ENCODE results near the gene BCAP31.
A peak's percentile ranks its signal among the peaks of the same experiment; 100 is the strongest.
"Not testable (repeated sequence)": the region's sequence is repeated elsewhere in the genome, so short reads cannot be mapped to it uniquely, and the experiment has no call there.

Gene BCAP31

GRCh38 chrX:153696100-153696499 lies 28.1 kb downstream of the BCAP31 start:
- Histone ChIP-seq H3K9ac (no peak overlapping the region), H3K27ac (no peak overlapping the region), H3K36me3 (peaks cover 50% of the 10 kb centered on the region), H3K27me3 (peaks cover 49% of the 10 kb centered on the region), H4K20me1 (peaks cover 83% of the 10 kb centered on the region), H3K4me1 (peaks cover 33% of the 10 kb centered on the region), H3K4me2 (no peak overlapping the region), H3K4me3 (no peak overlapping the region), H3K9me3 (no peaks in the 10 kb centered on the region)
- no peak for TF ChIP-seq Cebpa-rat (IDR thresholded peaks at IDR 0.05)

GRCh38 chrX:153694687-153695270 lies 29.4 kb downstream of the BCAP31 start:
- Histone ChIP-seq H3K4me1 (peaks cover 29% of the 10 kb centered on the region), H3K9me3 (peaks cover 12% of the 10 kb centered on the region), H3K4me3 (no peak overlapping the region), H3K27me3 (peaks cover 40% of the 10 kb centered on the region), H3K4me2 (no peak overlapping the region), H3K9ac (no peak overlapping the region), H3K36me3 (peaks cover 39% of the 10 kb centered on the region), H4K20me1 (peaks cover 78% of the 10 kb centered on the region), H3K27ac (no peak overlapping the region)
- TF ChIP-seq Cebpa-rat (IDR thresholded peaks at IDR 0.05): no peak

- peaks cover 77% of the 10 kb centered on the region for H4K20me1 ChIP-seq
Measured at GRCh38 chrX:153694256-153694655, 29.9 kb downstream of the BCAP31 start.

GRCh38 chrX:153693216-153694086 lies 30.7 kb downstream of the BCAP31 start:
- peaks cover 30% of the 10 kb centered on the region for H3K4me1 ChIP-seq
- no peak overlapping the region for H3K4me3 ChIP-seq
- H3K4me2 ChIP-seq: peak overlapping the region; percentile 49; the same call in 1 of the 2 replicates
- peaks cover 36% of the 10 kb centered on the region for H3K27me3 ChIP-seq
- TF ChIP-seq Cebpa-rat (IDR thresholded peaks at IDR 0.05): no peak
- H4K20me1 ChIP-seq: peaks cover 69% of the 10 kb centered on the region
- peaks cover 26% of the 10 kb centered on the region for H3K36me3 ChIP-seq
- no peak overlapping the region for H3K9ac ChIP-seq
- peaks cover 16% of the 10 kb centered on the region for H3K9me3 ChIP-seq
- no peak overlapping the region for H3K27ac ChIP-seq

More at GRCh38 chrX:153694256-153694655, 29.9 kb downstream of the BCAP31 start:
- Histone ChIP-seq H3K9me3 (peaks cover 16% of the 10 kb centered on the region), H3K36me3 (peaks cover 34% of the 10 kb centered on the region), H3K27me3 (peaks cover 39% of the 10 kb centered on the region), H3K4me1 (peaks cover 30% of the 10 kb centered on the region)
- H3K27ac ChIP-seq, H3K4me3 ChIP-seq, H3K9ac ChIP-seq, H3K4me2 ChIP-seq: not testable (repeated sequence)

- TF ChIP-seq Cebpa-rat (IDR thresholded peaks at IDR 0.05): no peak
- H3K4me2 ChIP-seq: peak overlapping the region; percentile 49
- peaks cover 31% of the 10 kb centered on the region for H3K27me3 ChIP-seq
- peaks cover 30% of the 10 kb centered on the region for H3K4me1 ChIP-seq
- H3K27ac ChIP-seq: no peak overlapping the region
- H3K4me3 ChIP-seq: no peak overlapping the region
- peaks cover 16% of the 10 kb centered on the region for H3K9me3 ChIP-seq
- H4K20me1 ChIP-seq: peaks cover 61% of the 10 kb centered on the region
- peaks cover 20% of the 10 kb centered on the region for H3K36me3 ChIP-seq
- H3K9ac ChIP-seq: no peak overlapping the region
Measured at GRCh38 chrX:153692611-153693156, 31.5 kb downstream of the BCAP31 start.

GRCh38 chrX:153692003-153692402 lies 32.2 kb downstream of the BCAP31 start:
- TF ChIP-seq Cebpa-rat (IDR thresholded peaks at IDR 0.05): no peak
- peaks cover 26% of the 10 kb centered on the region for H3K27me3 ChIP-seq
- H3K9ac ChIP-seq: no peak overlapping the region
- peaks cover 54% of the 10 kb centered on the region for H4K20me1 ChIP-seq
- peaks cover 16% of the 10 kb centered on the region for H3K9me3 ChIP-seq
- H3K4me1 ChIP-seq: peaks cover 30% of the 10 kb centered on the region
- no peak overlapping the region for H3K4me3 ChIP-seq
- peak overlapping the region; percentile 49 for H3K4me2 ChIP-seq
- peaks cover 14% of the 10 kb centered on the region for H3K36me3 ChIP-seq
- no peak overlapping the region for H3K27ac ChIP-seq

- not testable (repeated sequence) for H3K36me3 ChIP-seq, H3K27ac ChIP-seq, H3K4me3 ChIP-seq, H3K9ac ChIP-seq
- H3K27me3 ChIP-seq: peaks cover 20% of the 10 kb centered on the region
- peaks cover 21% of the 10 kb centered on the region for H3K9me3 ChIP-seq
- H3K4me2 ChIP-seq: peak overlapping the region; percentile 49; the same call in 1 of the 2 replicates
- H4K20me1 ChIP-seq: peaks cover 46% of the 10 kb centered on the region
- H3K4me1 ChIP-seq: peaks cover 30% of the 10 kb centered on the region
Measured at GRCh38 chrX:153691032-153691827, 33.0 kb downstream of the BCAP31 start.

- no peak for TF ChIP-seq Cebpa-rat (IDR thresholded peaks at IDR 0.05)
- H3K36me3 ChIP-seq: 0 out of 2 replicates have a peak, but pooled peaks cover 3% of the 10 kb centered on the region
- no peak overlapping the region for H3K4me3 ChIP-seq
- H3K4me1 ChIP-seq: peaks cover 30% of the 10 kb centered on the region
- H4K20me1 ChIP-seq: peaks cover 39% of the 10 kb centered on the region
- H3K4me2 ChIP-seq: no peak overlapping the region
- peaks cover 28% of the 10 kb centered on the region for H3K9me3 ChIP-seq
- H3K27ac ChIP-seq: no peak overlapping the region
- no peak overlapping the region for H3K9ac ChIP-seq
- peaks cover 15% of the 10 kb centered on the region for H3K27me3 ChIP-seq
Measured at GRCh38 chrX:153690466-153690865, 33.7 kb downstream of the BCAP31 start.

- Histone ChIP-seq H3K4me1 (peaks cover 30% of the 10 kb centered on the region), H4K20me1 (peaks cover 39% of the 10 kb centered on the region), H3K27ac (no peak overlapping the region), H3K27me3 (peaks cover 15% of the 10 kb centered on the region), H3K4me3 (no peak overlapping the region), H3K9me3 (peaks cover 34% of the 10 kb centered on the region), H3K9ac (no peak overlapping the region), H3K36me3 (0 out of 2 replicates have a peak, but pooled peaks cover under 1% of the 10 kb centered on the region), H3K4me2 (peak overlapping the region; percentile 30)
- TF ChIP-seq Cebpa-rat (IDR thresholded peaks at IDR 0.05): no peak
Measured at GRCh38 chrX:153689654-153690465, 34.3 kb downstream of the BCAP31 start.
